CD4-positive, alpha-beta T cell treated with Interleukin-1 beta for 1 hour (primary cell): ENCODE results near the gene TRIM52.
"Not testable (repeated sequence)": the region's sequence is repeated elsewhere in the genome, so short reads cannot be mapped to it uniquely, and the experiment has no call there.

Experiments
- DNase-seq, 2 donors: peaks; one replicate each; pipeline ENCODE4 v3.0.0-alpha.2; 2020 to 2022

Gene TRIM52

DNA sequence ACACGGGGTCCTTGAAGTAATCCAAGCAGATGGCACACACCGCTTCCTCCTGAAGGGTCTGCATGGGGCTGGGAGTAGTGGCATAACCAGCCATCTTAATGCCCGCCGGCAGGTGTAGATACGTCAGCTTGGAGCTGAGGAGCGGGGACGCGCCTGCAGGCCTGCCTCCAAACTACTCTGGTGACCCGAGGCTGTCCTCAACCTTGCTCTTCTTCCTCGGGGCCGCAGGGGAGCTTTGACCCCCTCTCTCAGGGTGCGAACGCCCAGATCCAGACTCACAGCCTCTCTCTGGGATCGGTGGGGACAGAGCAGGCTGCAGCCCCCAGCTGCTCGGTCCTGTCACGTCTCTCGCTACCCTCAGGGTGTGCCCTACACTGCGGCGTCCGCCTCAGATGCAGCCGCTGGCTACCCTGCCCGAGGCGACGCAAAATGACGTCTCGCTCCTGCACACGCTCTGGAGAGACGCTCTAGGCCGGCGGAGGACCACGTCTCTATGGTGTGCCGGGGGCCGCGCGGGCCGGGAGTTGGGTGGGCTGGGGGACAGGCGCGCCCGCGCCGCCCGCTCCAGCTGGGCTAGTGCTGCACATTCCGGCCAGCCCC lies at the start of gene TRIM52:
Gene TRIM52 (minus strand): TSS at position 424 of the 600 bp plus-strand sequence. CDS start 330 bp downstream, at position 94.
- DNase-seq = peak; percentile 92 to 94

- not testable (repeated sequence) for DNase-seq
These were observed 26.4 kb upstream of the TRIM52 start for GRCh38 chr5:181287331-181287730.

DNA sequence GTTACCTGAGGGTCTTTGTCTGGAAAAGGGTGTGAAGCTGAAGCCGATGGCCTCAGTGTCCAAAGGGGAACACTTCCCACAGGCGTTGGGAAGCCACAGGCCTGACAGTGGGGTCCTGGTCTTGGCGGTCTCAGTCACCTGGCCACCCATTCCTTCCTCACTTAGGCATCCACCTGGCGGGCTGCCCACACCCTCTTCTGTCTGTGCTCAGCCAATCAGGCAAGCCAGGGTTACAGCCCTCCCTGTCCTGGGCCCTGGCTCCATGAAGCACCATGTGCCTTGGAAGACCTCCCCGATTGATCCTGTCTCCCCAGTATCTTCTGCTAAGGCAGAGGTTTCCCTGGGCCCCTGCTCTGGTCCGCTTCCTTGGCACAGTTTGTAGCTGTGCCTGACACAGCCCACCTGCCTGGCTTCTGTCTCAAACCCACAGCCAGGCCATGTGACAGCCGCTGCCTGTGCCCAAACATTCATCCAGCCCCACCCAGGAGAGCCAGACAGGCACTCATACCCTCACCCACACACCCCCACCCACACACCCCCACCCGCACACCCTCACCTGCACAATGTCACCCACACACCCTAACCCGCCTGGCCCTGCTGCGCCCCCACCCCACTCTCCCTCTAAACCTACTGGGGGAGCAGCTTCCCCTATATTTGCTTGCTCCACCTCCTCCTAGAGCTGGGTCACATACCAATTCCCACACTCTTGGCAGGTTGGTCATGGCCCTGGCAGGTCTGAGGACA lies 25.2 kb upstream of the TRIM52 start:
- not testable (repeated sequence) for DNase-seq

DNA sequence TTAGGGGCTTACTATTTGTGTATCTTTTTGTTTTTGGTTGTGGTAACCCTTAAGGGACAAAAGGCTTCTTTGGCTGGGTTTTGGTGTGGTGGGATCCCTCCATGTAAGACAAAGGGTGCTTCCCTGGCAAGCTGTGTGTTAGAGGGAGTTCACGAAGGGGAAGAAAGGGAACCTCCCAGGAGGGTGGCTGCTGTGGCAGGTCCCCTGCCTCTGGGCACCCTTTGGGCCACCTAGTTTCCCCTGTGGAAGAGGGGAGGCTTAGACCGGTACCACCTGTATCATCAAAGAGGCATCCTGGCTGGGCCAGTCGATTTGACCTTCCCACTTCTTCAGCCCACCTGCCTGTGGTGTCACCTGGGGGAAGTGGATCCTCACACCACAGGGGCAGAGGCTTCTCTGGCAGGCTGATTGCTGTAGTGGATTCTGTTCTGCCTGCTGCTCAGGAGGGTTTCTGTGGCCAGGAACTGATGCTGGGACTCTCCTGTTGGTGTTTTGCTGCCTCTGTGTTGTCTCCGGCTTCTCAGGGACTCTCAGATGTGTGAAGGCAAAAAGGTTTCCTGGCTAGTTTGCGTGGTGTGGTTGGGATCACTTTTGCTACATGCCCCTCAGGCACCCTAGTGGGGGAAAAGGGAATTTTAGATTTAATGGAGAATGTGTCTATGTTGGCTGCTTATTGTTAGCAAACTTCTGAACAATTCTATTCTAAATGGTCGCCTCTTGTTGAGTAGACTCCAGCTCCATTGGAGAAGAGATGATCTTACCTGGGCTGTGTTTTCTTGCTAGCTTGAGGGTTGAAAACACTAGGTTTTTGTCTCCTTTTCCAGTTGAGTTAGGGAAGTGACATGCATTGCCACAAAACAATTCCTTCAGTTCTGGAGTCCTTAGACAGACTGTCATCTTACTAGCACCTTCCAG lies 23.2 kb upstream of the TRIM52 start:
- DNase-seq = not testable (repeated sequence)

- DNase-seq = no peak
These were observed 22.4 kb upstream of the TRIM52 start for GRCh38 chr5:181283347-181283746.

GRCh38 chr5:181282874-181283273 lies 21.9 kb upstream of the TRIM52 start:
- no peak for DNase-seq

DNA sequence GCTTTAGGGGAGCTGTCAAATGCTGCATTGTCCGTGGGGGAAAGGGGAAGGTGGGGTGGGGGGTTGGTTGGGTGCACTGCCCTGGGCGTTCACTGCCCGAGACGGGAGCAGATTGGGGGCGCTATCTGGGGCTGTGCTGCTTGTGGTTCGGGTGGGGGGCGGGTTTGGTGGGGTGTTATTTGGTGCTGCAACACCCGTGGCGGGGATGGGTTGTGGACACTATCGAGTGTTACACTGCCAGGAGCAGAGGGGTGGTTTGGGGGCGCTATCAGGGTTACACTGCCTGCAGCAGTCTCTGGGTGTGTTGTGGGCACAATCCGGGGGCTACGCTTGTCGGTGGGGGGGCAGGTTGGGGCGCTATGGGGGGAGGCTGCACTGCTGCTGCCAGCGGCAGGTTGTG lies 21.5 kb upstream of the TRIM52 start:
- not testable (repeated sequence) for DNase-seq

GRCh38 chr5:181281984-181282316 lies 21.0 kb upstream of the TRIM52 start:
- no peak for DNase-seq

DNA sequence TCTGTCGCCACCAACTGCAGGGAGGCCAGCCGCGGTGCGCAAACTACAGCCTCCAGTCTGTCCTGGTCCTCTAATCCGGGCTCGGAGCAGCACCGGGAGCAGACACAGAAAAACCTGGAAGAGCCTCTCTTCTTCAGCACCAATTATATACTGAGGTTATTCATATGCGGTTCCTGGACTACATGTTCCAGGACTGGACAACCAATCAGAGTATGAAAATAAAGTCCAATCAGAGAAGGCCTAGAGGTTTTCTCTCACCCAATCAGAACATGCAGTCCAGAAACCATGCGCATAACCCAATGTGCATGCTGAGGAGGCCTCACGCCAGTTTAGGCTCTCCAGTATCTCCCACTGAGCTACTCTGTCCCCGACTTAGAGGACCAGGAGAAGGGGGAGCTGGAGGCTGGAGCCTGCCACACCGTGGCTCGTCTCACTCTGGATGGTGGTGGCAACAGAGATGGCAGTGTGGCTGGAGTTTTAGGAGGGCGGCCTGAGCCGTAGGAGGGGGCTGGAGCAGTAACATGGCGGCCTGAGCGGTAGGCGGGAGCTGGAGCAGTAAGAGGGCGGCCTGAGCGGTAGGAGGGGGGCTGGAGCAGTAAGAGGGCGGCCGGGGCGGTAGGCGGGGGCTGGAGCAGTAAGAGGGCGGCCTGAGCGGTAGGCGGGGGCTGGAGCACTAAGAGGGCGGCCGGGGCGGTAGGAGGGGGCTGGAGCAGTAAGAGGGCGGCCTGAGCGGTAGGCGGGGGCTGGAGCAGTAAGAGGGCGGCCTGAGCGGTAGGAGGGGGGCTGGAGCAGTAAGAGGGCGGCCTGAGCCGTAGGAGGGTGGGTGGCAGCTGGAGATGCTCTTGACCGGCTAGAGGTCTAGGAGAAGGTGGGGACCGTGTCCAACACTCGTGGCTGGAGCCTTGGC lies 20.4 kb upstream of the TRIM52 start:
- DNase-seq = no peak

DNA sequence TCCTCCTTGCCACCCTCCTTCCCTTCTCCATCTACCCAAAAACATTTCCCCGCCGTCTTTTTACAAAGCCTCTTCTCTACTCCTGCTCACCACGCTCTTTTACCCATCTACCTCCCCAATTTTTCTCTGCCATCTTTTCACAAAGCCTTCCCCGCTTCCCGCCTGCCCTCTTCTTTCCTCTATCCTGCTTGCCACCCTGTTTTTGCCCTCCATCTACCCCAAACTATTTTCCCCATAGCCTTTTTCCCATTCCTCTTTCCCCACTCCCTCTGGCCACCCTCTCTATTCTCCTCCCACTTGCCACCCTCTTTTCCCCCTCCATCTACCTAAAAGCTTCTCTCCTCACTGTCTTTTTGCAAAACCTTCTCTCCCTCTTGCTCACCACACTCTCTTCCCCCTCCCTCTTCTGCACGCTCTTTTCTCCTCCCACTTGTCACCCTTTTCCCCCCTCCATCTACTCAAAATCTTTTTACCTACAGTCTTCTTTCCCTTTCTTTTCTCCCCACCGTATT lies 19.4 kb upstream of the TRIM52 start:
- no peak for DNase-seq

- peak in 1 of 2 donors; percentile 7 for DNase-seq
These were observed 12.4 kb upstream of the TRIM52 start for GRCh38 chr5:181273433-181273744.

GRCh38 chr5:181271081-181271480 lies 10.1 kb upstream of the TRIM52 start:
- DNase-seq = no peak

DNA sequence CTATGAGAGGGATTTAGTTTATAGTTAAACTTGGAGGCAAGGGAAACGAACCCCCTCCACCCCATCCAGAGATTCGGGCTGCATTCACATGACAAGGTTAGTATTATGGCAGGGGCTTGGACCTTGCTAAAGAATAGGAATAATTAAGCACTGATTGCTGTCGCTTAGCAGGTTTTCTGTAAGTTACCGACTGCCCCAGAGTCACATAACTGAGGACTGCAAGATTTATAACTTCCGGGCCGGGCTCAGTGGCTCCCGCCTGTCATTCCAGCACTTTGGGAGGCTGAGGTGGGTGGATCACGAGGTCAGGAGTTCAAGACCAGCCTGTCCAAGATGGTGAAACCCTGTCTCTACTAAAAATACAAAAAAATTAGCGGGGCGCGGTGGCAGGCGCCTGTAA lies 7.0 kb upstream of the TRIM52 start:
- DNase-seq = not testable (repeated sequence)

DNA sequence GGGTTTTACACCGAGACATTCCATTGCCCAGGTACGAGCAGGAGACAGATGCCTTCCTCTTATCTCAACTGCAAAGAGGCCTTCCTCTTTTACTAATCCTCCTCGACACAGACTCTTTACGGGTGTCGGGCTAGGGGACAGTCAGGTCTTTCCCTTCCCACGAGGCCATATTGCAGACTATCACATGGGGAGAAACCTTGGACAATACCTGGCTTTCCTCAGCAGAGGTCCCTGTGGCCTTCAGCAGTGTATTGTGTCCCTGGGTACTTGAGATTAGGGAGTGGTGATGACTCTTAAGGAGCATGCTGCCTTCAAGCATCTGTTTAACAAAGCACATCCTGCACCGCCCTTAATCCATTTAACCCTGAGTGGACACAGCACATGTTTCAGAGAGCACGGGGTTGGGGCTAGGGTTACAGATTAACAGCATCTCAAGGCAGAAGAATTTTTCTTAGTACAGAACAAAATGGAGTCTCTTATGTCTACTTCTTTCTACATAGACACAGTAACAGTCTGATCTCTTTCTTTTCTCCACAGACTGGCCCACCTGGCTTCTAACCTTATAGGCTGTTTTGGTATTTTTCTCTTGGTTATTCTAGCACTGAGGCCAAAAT lies 6.5 kb upstream of the TRIM52 start:
- DNase-seq = not testable (repeated sequence)

- DNase-seq = no peak
These were observed 4.2 kb upstream of the TRIM52 start for GRCh38 chr5:181265092-181265671.

- DNase-seq = no peak
These were observed 2.7 kb upstream of the TRIM52 start for GRCh38 chr5:181263633-181264032.

DNA sequence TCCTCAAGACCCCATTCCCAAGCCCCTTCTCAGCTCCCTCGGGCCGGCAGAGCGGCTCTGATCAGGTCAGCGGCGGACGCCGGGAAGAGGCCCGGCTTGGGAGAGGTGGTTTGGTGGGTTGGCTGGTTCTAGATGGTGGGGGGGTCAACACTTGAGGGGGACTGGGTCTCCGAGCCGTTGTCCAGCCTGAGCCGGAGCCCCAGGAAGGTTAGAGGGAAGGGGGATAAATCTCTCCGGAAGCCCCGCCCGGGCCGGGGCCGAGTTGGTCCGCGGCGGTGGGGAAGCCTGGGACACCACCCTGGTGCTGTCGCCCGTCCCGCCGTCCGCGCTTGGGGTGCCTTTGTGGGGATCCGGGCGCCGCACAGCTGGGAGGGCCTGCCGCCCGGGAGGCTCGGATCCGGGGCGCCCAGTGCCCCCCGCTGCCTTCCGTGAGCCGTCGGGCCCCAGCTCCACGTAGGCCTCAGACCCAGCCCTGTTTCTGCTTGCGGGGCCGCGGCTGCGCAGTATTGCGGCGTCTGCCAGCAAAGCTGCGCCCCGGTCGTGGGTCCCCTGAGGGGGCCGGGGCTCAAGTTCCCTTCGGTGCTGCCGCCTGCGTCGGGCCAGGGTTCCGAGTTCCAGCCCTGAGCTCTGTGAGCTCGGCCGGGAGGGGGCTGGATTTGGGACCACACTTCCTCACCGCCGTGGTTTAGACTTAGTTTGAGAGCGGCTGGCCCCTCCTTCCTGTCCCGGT lies 542 bp upstream of the TRIM52 start:
- DNase-seq = peak; percentile 79 to 82

- DNase-seq = no peak
These were observed 796 bp downstream of the TRIM52 start for GRCh38 chr5:181259974-181260719.

- no peak for DNase-seq
These were observed 1.7 kb downstream of the TRIM52 start for GRCh38 chr5:181259283-181259682.

DNA sequence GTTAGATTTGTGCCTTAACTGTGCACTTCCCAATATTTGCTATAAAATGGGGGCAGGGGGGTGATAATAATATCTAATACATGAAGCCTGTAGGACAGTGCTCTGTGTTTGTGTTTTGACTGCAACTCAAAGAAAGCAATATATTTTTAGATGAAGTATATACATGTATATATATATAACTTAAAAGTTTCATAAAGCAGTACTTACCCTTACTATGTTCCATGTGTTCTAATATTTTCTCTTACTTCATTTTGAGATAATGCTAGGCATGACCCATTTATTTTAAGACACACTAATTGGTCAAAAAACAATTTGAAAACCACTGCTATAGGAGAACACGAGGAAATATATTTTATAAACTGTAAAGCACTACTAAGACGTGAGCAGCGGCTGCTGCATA lies 2.4 kb downstream of the TRIM52 start:
- no peak for DNase-seq
